Tibial nerve (tissue), 4 donors: ENCODE measurements around the gene ERP44. TPM values are rescaled to one million over a fixed set of nuclear protein-coding genes. Genes with fewer than 3 reads are reported as not detected.

Experiments
- DNase-seq, 2 donors: peaks; one replicate each; pipeline ENCODE4 v3.0.0-alpha.2; 2019; ENCODE audit warnings: low spot score in 2 of 2
- H3K27ac ChIP-seq, 4 donors: fragments of 200-600 bp; sonication (generic) in 3 of 4; one replicate each; pipeline ENCODE4 v1.5.1; 2017 to 2019; ENCODE audit warnings: mild to moderate bottlenecking in 1 of 4
- H3K27me3 ChIP-seq, 2 donors: fragments of 200-600 bp; sonication (generic) in 1 of 2; one replicate each; pipeline versions ENCODE4 v1.5.1 to v1.6.0; 2017 to 2019
- H3K36me3 ChIP-seq, 3 donors: fragments of 200-600 bp; sonication (generic); one replicate each; pipeline ENCODE4 v1.5.1; 2018 to 2019
- H3K4me1 ChIP-seq, 4 donors: fragments of 200-600 bp; sonication (generic) in 3 of 4; one replicate each; pipeline ENCODE4 v1.5.1; 2017 to 2019
- H3K4me3 ChIP-seq, 4 donors: fragments of 200-600 bp; sonication (generic) in 3 of 4; one replicate each; pipeline ENCODE4 v1.5.1; 2017 to 2019; ENCODE audit warnings: mild to moderate bottlenecking in 1 of 4, moderate library complexity in 1 of 4
- H3K9me3 ChIP-seq, 4 donors: fragments of 200-600 bp; sonication (generic) in 3 of 4; one replicate each; pipeline ENCODE4 v1.5.1; 2017 to 2019
- EP300 ChIP-seq, 2 donors: sonication (generic); formaldehyde crosslinking; IDR thresholded peaks; one replicate each; pipeline ENCODE4 v1.6.1; 2017; ENCODE audit warnings: antibody characterized with exemption in 2 of 2, mild to moderate bottlenecking in 1 of 2
- POLR2A ChIP-seq, 2 donors: fragments of 450-650 bp; IDR thresholded peaks; one replicate each; pipeline ENCODE4 v1.6.1; 2017; ENCODE audit warnings: antibody characterized with exemption in 2 of 2, mild to moderate bottlenecking in 2 of 2, moderate library complexity in 2 of 2
- WGBS, 2 donors: methylation state at CpG; one replicate each; pipeline ENCODE4 v1.1.5; 2018; 5-methylcytosine and 5-hydroxymethylcytosine counted together
- total RNA-seq, 4 donors: library from RNA; depleted of rRNA; stranded (reverse); fragments of >200 nt; gene quantifications; one replicate each; pipeline ENCODE4 v1.1.0, GENCODE V29; 2016
- TF ChIP-seq, protein P1 (sequence below), 5 experiments: fragments of 200-600 bp in 3 of 5; fragments of 450-650 bp in 2 of 5; sonication (generic) in 3 of 5; IDR thresholded peaks; one replicate each; pipeline ENCODE4 v1.5.1; 2016 to 2019; ENCODE audit warnings: antibody characterized with exemption in 5 of 5, mild to moderate bottlenecking in 3 of 5, moderate library complexity in 2 of 5

Gene ERP44
- total RNA-seq, 4 donors from 2014 or later = 10.9 to 16.0 (median 13.4) TPM

DNA sequence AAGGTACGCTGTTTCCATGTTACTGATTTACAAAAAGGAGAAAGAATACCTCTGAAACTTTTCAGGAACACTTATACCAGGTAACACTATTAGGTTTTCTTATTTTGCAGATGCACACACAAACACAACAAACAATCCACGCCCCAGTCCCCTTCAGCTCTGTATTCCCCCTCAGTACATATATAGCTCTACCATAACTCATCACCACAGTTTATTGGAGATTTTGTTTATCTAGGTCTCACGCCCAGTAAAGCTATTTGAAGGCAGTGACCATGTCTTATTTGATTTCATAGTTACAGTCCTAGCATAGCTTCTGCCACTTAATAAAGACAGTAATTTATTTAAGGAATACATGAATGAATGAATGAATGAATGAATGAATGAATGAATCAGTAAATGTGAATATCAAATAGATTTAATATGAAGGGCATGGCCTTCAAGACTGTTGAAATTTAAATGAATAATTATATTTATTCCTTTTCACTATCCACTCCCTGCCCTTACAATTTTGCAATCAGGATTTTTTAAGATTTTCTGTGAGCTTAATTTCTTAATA lies 33.2 kb upstream of the ERP44 start:
- no peaks in the 10 kb centered on the region for H3K9me3 ChIP-seq
- TF ChIP-seq, protein P1, sequence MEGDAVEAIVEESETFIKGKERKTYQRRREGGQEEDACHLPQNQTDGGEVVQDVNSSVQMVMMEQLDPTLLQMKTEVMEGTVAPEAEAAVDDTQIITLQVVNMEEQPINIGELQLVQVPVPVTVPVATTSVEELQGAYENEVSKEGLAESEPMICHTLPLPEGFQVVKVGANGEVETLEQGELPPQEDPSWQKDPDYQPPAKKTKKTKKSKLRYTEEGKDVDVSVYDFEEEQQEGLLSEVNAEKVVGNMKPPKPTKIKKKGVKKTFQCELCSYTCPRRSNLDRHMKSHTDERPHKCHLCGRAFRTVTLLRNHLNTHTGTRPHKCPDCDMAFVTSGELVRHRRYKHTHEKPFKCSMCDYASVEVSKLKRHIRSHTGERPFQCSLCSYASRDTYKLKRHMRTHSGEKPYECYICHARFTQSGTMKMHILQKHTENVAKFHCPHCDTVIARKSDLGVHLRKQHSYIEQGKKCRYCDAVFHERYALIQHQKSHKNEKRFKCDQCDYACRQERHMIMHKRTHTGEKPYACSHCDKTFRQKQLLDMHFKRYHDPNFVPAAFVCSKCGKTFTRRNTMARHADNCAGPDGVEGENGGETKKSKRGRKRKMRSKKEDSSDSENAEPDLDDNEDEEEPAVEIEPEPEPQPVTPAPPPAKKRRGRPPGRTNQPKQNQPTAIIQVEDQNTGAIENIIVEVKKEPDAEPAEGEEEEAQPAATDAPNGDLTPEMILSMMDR (IDR thresholded peaks at IDR 0.05) = no peak
- no peak for TF ChIP-seq EP300 (IDR thresholded peaks at IDR 0.05)
- TF ChIP-seq POLR2A (IDR thresholded peaks at IDR 0.05) = no peak
- H3K4me1 ChIP-seq = peaks cover 0 to 24% (median 0%) of the 10 kb centered on the region in 4 donors
- no peaks in the 10 kb centered on the region for H3K27me3 ChIP-seq
- no peak for DNase-seq
- no peak overlapping the region for H3K27ac ChIP-seq
- WGBS, 2 donors = 95% methylated on average over 3 of the region's 3 CpGs
- H3K4me3 ChIP-seq = no peak overlapping the region
- H3K36me3 ChIP-seq = peaks cover 0 to 6% (median 0%) of the 10 kb centered on the region in 3 donors

DNA sequence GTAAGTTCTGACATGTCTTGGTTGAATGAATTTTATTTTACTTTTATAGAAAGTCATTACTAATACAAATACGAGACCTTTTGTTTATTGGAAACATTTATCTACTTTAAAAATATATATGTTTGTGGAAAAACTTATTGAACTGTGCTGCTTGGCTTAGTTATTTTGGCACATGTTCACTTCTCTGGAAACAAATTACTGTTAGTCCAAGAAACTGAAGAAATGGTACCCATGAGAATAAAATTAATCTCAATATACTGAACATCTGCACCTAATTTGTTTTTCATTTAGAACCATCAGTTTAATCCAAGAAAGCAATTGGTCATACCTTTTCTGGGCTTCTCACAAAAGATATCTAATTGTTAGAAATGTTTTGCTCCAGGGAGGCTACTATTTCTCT lies 32.4 kb upstream of the ERP44 start:
- DNase-seq = no peak
- H3K36me3 ChIP-seq = peaks cover 0 to 6% (median 0%) of the 10 kb centered on the region in 3 donors
- TF ChIP-seq, protein P1 (IDR thresholded peaks at IDR 0.05) = no peak
- TF ChIP-seq POLR2A (IDR thresholded peaks at IDR 0.05) (no peak), EP300 (IDR thresholded peaks at IDR 0.05) (no peak)
- no peak overlapping the region for H3K27ac ChIP-seq
- H3K27me3 ChIP-seq = no peaks in the 10 kb centered on the region
- peaks cover 0 to 24% (median 0%) of the 10 kb centered on the region in 4 donors for H3K4me1 ChIP-seq
- H3K9me3 ChIP-seq = no peaks in the 10 kb centered on the region
- no peak overlapping the region for H3K4me3 ChIP-seq
- 54 to 67% methylated on average over 1 of the region's 1 CpG for WGBS, 2 donors

DNA sequence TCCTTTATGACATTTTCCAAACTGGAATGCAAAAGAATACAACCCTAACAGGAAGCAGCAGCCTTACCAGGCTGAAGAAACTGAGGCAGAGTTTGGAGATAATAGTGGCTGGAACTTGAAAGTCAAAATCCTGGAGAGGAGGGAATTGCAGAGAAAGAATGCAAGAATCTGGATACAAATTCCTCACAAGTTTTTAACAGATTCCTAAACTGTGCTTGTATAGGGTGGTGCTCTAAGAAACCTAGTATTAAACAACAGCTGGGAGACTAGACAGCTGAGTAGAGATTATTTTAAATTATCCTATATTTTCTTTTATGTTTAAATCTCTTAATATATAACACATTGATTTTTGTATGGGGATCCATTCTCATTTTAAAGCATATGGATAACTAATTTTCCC lies 31.0 kb upstream of the ERP44 start:
- H3K27me3 ChIP-seq = no peaks in the 10 kb centered on the region

DNA sequence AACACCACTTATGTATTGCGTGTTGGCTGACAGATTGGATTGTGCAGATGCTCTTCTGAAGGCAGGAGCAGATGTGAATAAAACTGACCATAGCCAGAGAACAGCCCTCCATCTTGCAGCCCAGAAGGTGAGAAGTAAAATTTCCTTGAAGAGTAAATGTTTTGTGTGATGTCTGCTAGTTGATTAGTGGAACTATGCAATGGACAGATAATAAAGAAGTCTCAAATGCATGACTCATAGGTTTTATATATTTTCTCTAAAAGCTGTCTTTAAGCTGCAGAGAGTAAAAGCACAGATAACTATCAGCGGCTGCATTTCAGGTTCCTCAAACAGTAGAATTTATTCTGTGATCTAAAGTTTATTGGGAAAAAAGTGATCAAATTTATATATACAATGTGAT lies 27.6 kb upstream of the ERP44 start:
- H3K27me3 ChIP-seq = no peaks in the 10 kb centered on the region
- H3K36me3 ChIP-seq = peaks cover 0 to 7% (median 0%) of the 10 kb centered on the region in 3 donors
- no peak overlapping the region for H3K4me3 ChIP-seq
- 96 to 97% methylated on average over 2 of the region's 2 CpGs for WGBS, 2 donors
- TF ChIP-seq, protein P1 (IDR thresholded peaks at IDR 0.05) = no peak
- TF ChIP-seq POLR2A (IDR thresholded peaks at IDR 0.05) (no peak), EP300 (IDR thresholded peaks at IDR 0.05) (no peak)
- no peak overlapping the region for H3K27ac ChIP-seq
- DNase-seq = no peak
- peaks cover 0 to 24% (median 0%) of the 10 kb centered on the region in 4 donors for H3K4me1 ChIP-seq
- peaks cover 0 to 4% (median 0%) of the 10 kb centered on the region in 4 donors for H3K9me3 ChIP-seq

More for the DNA sequence above, 31.0 kb upstream of the ERP44 start:
- TF ChIP-seq EP300 (IDR thresholded peaks at IDR 0.05) = no peak
- TF ChIP-seq, protein P1 (IDR thresholded peaks at IDR 0.05) = no peak
- TF ChIP-seq POLR2A (IDR thresholded peaks at IDR 0.05) = no peak
- H3K9me3 ChIP-seq = no peaks in the 10 kb centered on the region
- H3K4me3 ChIP-seq = no peak overlapping the region
- H3K27ac ChIP-seq = no peak overlapping the region
- peaks cover 0 to 6% (median 0%) of the 10 kb centered on the region in 3 donors for H3K36me3 ChIP-seq
- H3K4me1 ChIP-seq = peaks cover 0 to 24% (median 0%) of the 10 kb centered on the region in 4 donors
- DNase-seq = no peak

DNA sequence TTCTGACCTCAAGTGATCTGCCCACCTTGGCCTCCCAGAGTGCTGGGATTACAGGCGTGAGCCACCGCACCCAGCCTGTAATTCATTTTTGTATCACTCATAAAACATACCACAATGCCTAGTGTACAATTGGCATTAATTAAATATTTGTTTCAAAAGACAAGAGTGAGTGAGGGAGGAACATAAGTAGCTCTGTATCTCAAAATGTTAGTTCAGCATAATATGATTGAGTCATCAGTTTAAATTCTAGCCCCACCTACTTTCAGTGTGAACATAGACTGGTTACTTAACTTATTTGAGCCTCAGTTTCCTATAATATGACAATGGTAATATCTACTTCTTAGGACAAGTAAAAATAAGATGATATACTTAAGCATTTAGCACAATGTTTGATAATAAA lies 27.1 kb upstream of the ERP44 start:
- H3K4me1 ChIP-seq = peaks cover 0 to 24% (median 0%) of the 10 kb centered on the region in 4 donors
- peaks cover 0 to 7% (median 0%) of the 10 kb centered on the region in 3 donors for H3K36me3 ChIP-seq
- H3K27me3 ChIP-seq = no peaks in the 10 kb centered on the region
- WGBS, 2 donors = 87 to 92% methylated on average over 2 of the region's 2 CpGs
- no peak for DNase-seq
- no peak overlapping the region for H3K4me3 ChIP-seq
- H3K27ac ChIP-seq = no peak overlapping the region
- TF ChIP-seq, protein P1 (IDR thresholded peaks at IDR 0.05) = no peak
- no peak for TF ChIP-seq POLR2A (IDR thresholded peaks at IDR 0.05)
- peaks cover 0 to 4% (median 0%) of the 10 kb centered on the region in 4 donors for H3K9me3 ChIP-seq
